Effector CD4-positive, alpha-beta T cell (primary cell): ENCODE measurements around the gene CPNE4.
"Not testable (repeated sequence)": the region's sequence is repeated elsewhere in the genome, so short reads cannot be mapped to it uniquely, and the experiment has no call there.

Source experiments
- DNase-seq: peaks from one replicate; pipeline ENCODE4 v3.0.0-alpha.2; 2020

Gene CPNE4

DNA sequence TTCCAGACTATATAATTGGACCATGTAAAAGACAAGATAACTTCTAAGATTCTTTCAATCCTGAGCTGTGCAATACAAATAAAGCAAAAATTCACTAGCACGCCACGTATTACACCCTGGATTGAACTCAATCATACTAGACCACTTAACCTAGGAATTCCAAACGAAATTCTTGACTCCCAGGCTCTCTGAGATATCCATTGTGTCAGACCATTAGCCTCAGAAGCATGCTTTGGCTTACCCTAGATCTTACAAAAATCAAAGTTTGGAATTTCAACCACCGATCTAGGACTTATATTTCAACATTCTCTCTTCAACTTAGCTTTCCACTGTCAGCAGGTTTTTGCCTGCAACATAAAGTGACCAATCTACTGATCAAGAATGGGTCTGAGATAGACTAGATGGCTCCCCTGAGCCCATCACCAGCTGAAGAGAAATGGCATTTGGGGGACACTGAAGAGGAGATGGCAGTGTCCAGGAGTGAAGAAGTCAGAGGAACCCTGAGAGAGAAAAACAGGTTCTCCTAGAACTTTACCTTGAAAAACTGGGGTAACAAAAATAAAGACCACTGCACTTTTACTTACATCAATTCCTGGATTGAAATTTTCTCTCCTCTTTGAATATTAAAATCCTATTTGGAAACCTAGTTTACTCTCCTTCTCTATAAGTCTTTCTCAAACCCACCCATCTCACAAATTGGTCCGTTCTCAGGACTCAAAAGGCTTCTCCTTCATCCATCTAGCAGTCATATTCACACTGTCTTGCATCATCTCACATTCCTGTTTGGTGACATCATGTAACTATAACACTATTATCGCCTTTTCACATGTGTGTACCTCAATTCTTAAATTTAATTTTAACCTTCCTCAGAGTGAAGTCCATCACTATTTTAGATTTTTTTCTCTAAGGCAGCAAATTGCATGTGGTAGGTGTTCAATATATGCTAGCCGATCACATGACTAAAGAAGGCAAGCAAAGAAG lies 18.5 kb downstream of the CPNE4 start:
- no peak for DNase-seq

DNA sequence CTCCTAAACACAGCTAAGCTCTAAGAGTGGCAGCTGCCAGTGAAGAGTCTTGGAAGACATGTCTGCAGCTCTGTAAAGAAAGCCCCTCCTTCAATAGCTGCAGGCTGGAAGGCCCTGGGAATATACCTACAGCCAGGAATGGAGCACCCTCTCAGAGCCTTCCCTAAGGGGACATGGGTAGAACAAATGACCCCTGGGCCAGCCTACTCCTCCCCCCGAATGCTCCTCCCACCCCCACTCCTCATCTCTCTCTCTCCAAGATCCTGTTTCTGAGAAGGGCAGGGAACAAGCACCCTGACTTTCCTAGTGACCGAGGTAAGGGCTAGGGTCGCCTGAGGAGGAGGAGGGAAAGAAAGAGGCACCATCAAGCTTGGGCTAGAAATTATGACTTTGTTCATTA lies 20.7 kb downstream of the CPNE4 start:
- no peak for DNase-seq

DNA sequence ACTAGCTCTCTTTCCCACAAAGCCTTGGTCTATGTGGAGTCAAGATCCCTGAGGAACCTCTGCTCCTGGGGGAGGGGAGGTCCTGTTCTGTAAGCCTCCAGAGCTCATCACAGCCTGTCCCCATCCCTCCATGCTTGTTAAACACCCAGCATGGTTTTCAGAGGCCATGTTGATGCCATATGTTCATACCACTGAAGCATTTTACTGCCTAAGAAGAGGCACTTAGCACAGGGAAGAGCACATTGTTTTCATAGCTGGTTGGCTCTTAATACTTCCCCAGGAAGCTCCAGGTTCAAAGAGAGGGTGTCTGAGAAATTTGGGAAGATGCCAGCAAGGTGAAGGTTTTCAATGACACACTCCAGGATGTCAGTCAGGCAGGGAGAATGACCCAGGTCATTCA lies 25.6 kb downstream of the CPNE4 start:
- no peak for DNase-seq

DNA sequence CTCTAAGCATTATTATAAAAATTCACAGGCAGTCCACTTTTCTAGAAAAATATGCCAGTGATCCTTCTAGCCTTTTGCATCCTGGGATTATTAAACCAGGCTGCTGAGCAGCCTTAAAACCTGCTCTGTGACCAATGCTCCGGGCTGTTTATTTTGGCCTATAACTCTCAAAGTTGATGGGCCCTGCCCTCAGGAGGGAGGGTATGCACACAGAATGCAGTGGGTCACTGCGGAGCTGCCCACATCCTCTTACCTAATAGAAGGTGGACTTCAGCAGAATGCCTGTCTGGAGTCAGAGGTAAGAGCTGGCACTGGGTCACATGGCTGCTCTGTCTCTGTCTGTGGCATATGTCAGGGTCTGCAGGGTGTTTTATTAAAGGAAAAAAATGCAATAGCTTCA lies 26.0 kb downstream of the CPNE4 start:
- no peak for DNase-seq

DNA sequence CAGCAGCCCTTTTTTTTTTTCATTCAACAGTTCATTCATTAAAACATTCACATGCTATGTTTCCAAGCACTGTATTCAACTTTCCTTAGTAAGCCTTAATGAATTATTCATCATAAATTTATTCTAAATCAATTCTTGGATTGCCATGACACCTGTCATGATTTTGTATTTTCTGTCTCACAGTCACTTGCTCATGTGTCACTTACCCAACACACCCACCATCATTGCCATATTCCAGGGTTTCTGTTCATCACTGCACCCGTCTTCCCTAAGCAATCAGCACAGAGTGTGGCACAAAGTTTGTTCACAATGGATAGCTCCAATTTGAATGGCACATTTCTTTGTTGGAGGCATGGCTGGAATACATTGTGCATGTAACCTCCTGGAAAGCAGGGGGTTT lies 27.2 kb downstream of the CPNE4 start:
- DNase-seq = no peak

DNA sequence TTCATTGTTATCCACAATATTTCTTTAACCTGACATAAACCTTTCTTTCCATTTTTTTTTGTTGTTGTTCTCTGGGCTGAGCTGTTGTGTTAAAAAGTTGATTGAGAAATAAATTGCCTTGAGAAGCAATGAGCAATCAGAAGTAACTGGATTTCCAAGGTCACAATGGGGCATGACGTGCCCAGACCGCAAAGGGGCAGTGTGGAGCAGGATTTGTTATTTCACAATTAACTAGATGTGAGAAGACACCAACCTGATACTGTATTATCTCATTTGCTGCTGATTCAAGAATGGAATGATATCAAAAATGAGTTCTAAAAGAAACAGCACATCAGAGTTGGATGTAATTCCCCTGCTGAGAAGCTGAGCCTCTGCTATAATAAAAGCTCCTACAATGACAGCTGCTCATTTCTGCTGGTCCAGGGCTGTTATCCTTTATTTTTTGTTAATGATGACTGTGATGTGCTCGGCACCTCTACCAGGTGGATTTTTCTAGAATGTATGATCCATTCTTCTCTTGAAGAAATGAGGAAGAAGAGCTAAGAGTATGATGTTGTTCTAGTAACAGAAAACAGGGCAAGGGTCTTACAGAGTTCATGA lies 28.1 kb downstream of the CPNE4 start:
- DNase-seq = no peak

DNA sequence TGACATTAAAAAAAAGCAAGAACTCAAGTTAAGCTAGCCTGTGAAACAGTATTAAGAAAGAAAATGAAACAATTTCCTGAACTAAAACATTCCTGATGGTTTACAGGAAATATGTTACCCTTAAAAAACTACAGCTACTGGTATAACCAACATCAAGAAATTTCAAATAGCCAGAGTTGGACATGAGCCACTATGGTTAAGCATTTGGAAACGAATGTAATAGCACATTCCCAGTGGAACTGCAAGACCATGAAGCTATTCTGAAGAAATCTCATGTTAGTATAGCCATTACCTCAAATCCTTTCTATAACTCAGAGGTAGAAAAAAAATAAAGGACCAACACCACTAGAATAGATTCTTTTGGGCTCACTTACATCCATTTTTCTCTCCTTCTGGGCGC lies 30.2 kb downstream of the CPNE4 start:
- no peak for DNase-seq

DNA sequence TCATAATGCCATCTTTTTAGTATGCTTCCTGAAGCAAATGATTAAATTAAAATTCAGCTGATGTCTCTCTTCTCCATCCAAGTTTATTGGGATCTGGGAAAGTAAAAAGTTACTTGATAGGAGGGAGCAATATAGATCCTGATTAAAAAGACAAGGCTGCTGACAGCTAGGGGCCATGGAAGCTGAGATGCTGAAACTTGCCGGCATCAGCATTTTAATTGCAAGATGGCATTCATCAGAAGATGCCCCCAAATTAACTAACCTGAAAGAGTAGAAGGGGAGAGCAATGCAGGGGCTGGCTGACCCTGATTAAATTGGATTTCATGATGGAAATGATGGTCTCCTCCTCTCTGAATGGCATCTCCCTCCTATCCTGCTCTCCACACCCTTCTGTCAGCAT lies 31.1 kb downstream of the CPNE4 start:
- DNase-seq = no peak

DNA sequence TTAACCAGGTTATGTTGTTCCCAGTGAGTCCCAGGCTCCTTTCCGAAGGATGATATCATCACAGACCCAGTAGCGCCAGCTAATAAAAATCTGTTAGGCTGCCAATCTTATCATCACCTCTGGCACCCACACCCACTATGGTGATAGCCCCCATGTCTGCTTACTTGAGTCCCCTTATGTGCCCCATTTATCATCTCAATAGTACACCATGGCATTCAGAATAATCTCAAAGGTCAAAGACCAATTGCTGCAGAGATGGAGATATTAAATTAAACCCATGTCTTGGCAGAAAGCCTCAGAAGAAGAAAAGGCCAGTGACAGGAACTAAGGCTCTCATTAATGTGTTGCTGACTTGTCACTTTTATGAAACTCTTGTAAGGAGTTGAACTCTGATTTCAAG lies 32.8 kb downstream of the CPNE4 start:
- DNase-seq = no peak

DNA sequence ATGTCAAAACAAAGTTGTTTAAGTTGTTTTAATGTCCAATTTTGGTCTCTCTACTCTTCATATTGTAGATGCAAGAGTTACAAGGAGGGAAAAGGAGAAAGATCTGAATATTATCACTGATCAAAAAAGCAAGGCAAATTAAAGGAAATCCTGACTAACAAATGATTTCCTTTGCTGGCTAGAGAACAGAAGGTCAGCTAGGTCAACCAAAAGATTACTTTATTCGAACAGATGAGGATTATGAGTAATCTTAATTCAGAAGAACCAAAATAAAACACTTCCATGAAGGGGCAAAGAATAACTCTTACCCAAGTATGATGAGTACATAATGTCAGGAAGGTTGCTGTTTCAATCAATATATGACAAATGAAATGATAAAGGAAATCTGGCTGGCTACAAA lies 33.8 kb downstream of the CPNE4 start:
- DNase-seq = no peak

DNA sequence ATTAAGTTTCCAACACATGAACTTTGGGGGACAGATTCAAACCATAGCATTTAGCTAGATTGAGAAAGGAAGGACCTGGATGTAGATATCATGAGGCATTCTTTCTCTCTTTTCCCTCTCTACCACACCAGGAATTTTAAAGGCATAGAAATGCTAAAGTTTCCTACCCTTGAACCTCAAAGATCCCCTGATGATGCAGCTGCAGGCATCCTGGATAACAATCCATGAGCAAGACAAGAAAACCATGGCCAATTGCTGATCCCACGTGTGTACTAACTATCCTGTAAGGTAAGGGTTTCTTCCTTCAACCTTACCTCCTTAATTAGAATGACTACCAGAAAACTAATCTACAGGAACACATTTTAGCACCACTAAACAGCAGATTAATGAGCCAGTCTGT lies 36.8 kb downstream of the CPNE4 start:
- DNase-seq = no peak

DNA sequence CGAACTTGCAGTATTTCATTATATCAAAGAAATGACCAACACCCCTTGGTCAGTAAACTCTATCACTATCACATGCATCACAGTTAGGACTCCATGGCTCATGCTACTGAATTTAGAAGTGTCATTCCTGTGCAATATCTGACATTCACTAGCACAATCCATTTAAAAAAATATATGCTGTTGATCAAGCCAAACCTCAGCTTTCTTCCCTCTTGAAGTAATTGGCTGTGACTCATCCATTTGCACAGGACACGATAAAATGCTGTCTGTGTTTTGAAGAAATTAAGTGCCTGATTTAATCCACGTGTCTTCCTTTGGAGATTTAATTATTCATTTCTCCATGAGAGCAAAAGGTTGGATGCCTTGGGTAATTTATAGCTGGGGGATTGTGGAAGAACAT lies 38.9 kb downstream of the CPNE4 start:
- DNase-seq = no peak

DNA sequence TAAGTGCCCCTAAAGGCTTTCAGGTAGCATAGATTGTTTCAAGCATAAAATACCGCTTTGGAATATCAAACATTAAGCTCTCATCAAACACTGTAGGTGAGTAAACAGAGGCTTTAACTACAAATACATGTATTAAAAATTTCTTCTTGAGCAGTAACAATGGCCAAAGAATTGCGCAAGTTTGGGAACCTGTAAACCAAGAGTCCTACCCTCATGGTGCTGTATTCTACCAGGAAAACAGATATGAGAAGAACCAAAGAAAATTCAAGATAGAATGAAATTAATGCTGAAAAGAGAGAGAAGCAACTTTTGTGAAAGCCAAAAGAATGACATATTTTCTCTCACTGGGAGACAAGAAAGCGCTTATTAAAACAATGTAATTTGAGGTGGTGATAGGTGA lies 45.5 kb downstream of the CPNE4 start:
- DNase-seq = no peak

DNA sequence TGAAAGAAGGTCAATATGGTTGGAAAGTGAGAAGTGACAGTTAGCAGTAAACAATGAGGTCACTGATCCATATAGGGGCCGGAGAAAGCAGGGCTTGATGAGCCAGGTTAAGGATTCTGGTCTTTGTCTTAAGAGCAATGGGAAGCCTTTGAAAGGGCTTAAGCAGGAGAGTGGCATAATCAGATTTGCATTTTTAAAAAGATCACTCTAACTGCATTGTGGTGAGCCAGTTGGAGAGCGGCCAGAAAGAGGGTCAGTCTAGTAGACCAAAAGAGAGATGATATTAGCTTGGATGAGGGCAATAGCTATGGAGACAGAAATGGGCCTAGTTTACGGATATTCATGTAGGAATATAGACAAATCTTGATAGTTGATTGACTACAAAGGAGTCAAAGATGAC lies 46.6 kb downstream of the CPNE4 start:
- no peak for DNase-seq

DNA sequence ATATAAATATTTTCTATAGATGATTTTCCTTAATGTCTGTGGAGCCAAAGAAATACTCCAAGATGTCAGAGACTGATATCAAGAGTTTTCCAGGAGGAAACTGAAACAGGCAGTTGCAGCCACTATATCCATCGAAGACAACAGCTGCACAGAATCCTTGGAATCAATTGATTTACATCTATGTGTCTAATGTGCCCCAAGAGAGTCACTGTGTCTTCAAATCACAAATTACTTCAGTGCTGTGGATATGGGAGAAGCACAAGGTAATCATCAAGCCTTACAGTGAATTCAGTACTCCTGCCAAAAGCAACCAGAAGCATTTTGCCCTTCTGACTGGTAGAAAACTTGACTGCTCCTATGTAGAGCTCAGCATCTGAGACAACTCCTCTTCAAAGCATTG lies 51.1 kb downstream of the CPNE4 start:
- no peak for DNase-seq

DNA sequence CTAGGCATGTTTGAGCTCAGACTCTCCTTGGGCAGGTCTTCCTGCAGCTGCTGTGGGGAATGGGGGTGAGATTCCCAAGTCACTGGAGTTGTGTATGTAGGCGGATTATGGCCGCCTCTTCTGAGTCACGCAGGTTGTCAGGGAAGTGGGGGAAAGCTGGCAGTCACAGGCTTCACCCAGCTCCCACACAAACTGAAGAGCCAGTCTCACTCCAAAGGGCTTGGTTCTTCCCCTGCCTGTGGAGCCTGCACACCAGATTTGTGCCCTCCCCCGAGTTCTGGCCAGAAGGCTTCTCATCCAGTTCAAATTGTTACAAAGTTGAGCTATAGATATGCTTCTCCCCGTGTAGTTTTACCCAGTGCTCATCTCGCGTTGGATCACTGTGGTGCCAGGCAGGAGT lies 53.5 kb downstream of the CPNE4 start:
- DNase-seq = no peak

DNA sequence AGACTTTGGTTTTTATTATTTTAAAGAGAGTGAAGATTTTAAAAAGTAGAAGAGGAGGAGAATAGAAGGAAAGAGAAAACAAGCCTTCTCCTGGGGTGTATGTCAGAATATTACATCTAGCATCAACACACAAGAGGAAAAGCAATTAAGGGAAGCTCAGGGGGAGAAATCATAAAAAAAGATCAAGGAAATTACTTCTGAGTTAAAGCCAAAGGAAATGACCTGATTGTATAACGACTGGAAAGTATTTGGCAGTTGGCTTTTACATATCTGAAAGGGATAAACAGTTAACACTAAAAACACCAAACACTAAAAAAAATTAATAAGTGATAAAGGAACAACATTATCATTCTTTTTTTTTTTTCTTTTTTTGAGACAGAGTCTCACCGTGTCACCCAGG lies 58.4 kb downstream of the CPNE4 start:
- DNase-seq = no peak

DNA sequence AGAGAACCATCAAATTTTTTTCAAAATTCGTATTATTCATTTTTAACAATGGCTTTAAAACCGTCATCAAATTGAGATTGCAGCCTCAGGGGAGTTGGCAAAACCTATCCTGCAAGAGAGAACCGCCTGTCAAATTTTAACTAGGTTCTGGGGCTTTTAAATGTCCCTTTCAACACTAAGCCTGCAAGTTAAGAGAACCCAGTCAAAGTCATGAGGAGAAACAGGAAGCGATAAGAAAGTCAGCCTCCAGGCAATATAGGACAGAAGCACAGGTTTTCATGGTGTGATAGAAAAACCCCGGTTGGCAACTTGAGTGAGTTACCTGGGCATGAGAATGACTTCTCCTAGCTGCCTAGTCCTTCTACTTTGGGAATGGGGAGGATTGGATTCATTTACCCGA lies 59.8 kb downstream of the CPNE4 start:
- DNase-seq = no peak

DNA sequence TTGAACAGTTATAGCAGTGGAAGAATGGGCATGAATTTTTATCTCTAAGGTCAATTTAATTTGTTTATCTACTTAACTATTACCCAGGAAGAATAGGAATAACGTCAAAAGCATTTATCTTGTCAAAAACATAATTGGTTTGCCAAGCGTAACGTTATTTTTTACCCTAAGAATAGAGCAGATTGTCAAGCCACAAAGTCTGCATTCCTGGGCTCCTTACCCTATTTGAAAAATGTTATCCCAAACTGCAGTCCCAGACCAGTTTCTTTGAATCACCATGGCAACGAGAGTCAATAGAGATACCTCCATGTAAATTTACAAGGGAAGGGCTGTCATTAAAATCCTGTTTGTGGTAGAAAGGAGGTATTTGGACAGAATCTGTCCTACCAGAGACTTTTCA lies 61.1 kb downstream of the CPNE4 start:
- no peak for DNase-seq

DNA sequence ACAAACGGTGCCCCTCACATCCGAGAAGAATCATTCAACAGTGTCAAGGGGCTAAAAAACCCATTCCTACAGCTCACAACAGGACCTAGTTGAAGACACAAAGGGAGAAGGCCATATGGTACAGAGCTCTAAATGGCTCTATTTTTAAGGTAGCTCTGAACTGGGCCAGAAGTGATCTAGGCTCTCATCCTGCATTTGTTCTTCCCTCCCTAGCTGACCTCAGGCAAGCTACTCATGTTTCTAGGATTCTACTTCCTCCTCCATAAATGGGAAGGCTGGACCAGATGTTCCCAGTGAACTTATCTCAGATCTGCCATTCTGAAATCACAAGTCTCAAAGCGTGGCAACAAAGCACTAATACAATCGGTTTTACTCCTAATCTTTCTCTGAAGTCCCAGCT lies 62.3 kb downstream of the CPNE4 start:
- no peak for DNase-seq

DNA sequence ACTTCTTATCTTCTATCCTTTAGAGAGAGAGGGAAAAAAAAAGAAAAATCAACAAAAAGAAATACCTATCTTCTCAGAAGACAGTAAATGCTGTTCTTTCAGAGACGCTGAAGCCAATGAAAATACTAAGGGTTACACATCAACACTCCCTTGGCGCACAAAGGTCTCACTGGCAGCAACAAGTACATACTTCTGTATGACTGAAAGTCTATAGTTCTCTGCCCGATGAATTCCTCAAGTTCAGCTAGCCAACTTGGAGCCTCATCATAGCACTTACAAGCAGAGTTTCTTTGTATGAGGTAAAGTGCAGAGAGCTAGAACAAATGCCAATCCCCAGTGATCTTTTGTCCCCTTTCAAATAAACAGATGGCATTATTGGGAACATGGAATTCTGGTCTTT lies 62.7 kb downstream of the CPNE4 start:
- DNase-seq = no peak

DNA sequence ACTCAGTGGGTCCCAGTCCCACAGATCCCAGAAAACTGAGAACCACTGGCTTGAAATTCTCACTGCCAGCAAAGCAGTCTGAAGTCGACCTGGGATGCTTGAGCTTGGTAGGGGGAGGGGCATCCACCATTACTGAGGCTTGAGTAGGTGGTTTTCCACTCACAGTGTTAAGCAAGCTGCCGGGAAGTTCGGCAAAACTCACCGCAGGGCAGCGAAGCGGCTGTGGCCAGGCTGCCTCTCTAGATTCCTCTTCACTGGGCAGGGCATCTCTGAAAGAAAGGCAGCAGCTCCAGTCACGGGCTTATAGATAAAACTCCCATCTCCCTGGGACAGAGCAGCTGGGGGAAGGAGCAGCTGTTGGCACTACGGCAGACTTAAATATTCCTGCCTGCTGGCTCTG lies 71.4 kb downstream of the CPNE4 start:
- DNase-seq = not testable (repeated sequence)

DNA sequence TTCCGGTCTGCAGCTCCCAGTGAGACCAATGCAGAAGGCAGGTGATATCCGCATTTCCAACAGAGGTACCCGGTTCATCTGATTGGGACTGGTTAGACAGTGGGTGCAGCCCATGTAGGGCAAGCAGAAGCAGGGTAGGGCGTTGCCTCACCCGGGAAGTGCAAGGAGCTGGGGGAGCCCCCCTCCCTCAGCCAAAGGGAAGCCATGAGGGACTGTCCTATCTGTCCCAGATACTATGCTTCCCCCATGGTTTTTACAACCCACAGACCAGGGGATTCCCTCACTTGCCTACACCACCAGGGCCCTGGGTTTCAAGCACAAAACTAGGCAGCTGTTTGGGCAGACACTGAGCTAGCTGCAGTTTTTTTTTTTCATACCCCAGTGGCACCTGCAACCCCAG lies 71.8 kb downstream of the CPNE4 start:
- DNase-seq = no peak

DNA sequence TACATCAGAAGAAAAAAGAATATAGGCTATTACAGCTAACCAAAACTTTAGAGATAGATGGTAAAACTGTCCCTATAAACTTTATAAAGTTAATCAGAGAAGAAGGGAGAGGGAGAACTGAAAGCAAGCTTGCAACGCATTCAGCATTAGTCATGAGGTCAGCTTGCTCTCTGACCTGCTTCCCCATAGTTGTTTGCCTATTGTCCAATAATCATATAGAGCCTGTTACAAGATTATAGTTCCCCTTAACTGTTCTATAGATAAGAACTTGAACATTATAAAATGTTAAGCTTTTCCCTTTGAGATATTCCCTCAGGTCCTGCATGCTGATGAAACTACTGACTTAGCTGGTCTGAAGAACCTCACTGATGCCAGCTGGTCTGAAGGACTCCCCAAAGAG lies 74.5 kb downstream of the CPNE4 start:
- DNase-seq = no peak

DNA sequence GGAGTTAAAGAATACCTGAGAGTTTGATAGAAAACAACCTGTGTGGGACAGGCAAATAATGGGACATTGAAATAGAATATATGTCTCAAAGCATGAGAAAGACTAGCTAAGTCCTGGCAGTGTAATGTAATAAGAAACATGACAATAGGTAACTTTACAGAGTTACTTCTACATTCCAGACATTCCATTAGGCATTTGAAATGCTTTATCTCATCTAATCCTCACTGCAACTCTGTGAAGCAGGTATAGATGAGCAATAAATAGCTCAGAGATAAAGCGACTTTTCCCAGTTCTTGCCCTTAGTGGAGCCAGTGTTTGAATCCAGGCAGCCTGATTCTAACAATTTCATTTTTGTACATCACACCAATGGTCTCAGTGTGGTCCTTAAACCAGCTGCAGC lies 76.8 kb downstream of the CPNE4 start:
- no peak for DNase-seq
